B cell (primary cell): Measurements from ENCODE around the gene NPRL2. TPM values are rescaled to one million over a fixed set of nuclear protein-coding genes. Genes with fewer than 3 reads are reported as not detected.
A peak's percentile ranks its signal among the peaks of the same experiment; 100 is the strongest.

Source experiments
- ATAC-seq: fragments of 200-7000 bp; cut with Tn5 transposase; one replicate; pipeline ENCODE4 v1.10.0; 2021; ENCODE audit warnings: low read depth, mild to moderate bottlenecking, moderate number of reproducible peaks, moderate library complexity
- CTCF ChIA-PET: fragments of 350-600 bp; sonication (Branson Sonifier 250); formaldehyde crosslinking; loops from one replicate; lab custom pipeline; 2021; ENCODE audit warnings: antibody characterized with exemption, inconsistent platforms; lab: Charles Lee
- POLR2A ChIA-PET: fragments of 350-600 bp; sonication (Branson Sonifier 250); formaldehyde crosslinking; loops from one replicate; lab custom pipeline; 2021; ENCODE audit warnings: antibody characterized with exemption; lab: Charles Lee
- DNase-seq: peaks from one replicate; pipeline ENCODE4 v3.0.0; 2013
- H2AFZ ChIP-seq: 2 replicates; pipeline ENCODE4 v1.6.1; 2012; ENCODE audit warnings: mild to moderate bottlenecking, low read depth, low read length; ENCODE audit not compliant: insufficient read depth, poor library complexity, severe bottlenecking
- H3K27ac ChIP-seq, 2 donors: 1 replicate in 1 of 2; 2 replicates in 1 of 2; pipeline ENCODE4 v1.5.1; 2012 to 2013; ENCODE audit warnings: low read length in 2 of 2, mild to moderate bottlenecking in 2 of 2, moderate library complexity in 1 of 2
- H3K27me3 ChIP-seq, 4 experiments: fragments of 200-600 bp in 1 of 4; sonication (generic) in 1 of 4; replicated peaks in 1 of 4; 1 replicate in 2 of 4; 2 replicates in 2 of 4; pipeline versions ENCODE4 v1.6.1 to v1.7.0; 2013 to 2016; ENCODE audit warnings: low read length in 3 of 4, mild to moderate bottlenecking in 2 of 4, mixed read lengths in 1 of 4, moderate library complexity in 1 of 4; ENCODE audit not compliant: insufficient read depth in 4 of 4, control insufficient read depth in 3 of 4; ENCODE audit errors: control extremely low read depth in 1 of 4
- H3K36me3 ChIP-seq, 2 experiments: replicated peaks in 1 of 2; 1 replicate in 1 of 2; 2 replicates in 1 of 2; pipeline versions ENCODE4 v1.6.1 to v1.7.1; 2013; ENCODE audit warnings: low read length in 1 of 2; ENCODE audit not compliant: insufficient read depth in 2 of 2, control insufficient read depth in 1 of 2; ENCODE audit errors: control extremely low read depth in 1 of 2, extremely low read depth in 1 of 2
- H3K4me1 ChIP-seq, 2 donors: fragments of 200-600 bp in 1 of 2; sonication (generic) in 1 of 2; 1 replicate in 1 of 2; 2 replicates in 1 of 2; pipeline versions ENCODE4 v1.5.1 to v1.6.1; 2013 to 2017; ENCODE audit warnings: low read length in 2 of 2; ENCODE audit not compliant: control insufficient read depth in 2 of 2, insufficient read depth in 2 of 2
- H3K4me2 ChIP-seq: replicated peaks from 2 replicates; pipeline ENCODE3; 2012; ENCODE audit warnings: mild to moderate bottlenecking, low read depth, low read length; ENCODE audit not compliant: poor library complexity, severe bottlenecking
- H3K4me3 ChIP-seq, 5 experiments: fragments of 200-600 bp in 1 of 5; sonication (generic) in 1 of 5; 1 replicate in 3 of 5; 2 replicates in 2 of 5; pipeline versions ENCODE4 v1.5.1 to v1.7.0; 2011 to 2016; ENCODE audit warnings: low read length in 4 of 5, mild to moderate bottlenecking in 4 of 5, low read depth in 2 of 5, control low read depth in 1 of 5, moderate library complexity in 1 of 5; ENCODE audit not compliant: insufficient read depth in 1 of 5; ENCODE audit errors: control extremely low read depth in 1 of 5, extremely low read depth in 1 of 5
- H3K79me2 ChIP-seq: fragments of 200-600 bp; sonication (generic); one replicate; pipeline ENCODE4 v1.6.0; 2016; ENCODE audit warnings: low read length; ENCODE audit not compliant: control insufficient read depth, insufficient read depth
- H3K9ac ChIP-seq: fragments of 200-600 bp; sonication (generic); 2 replicates; pipeline ENCODE4 v1.6.1; 2017; ENCODE audit warnings: mild to moderate bottlenecking, low read length, moderate library complexity
- H3K9me3 ChIP-seq, 3 donors: one replicate each; pipeline versions ENCODE4 v1.6.1 to v1.7.1; 2013; ENCODE audit warnings: low read length in 2 of 3; ENCODE audit not compliant: control insufficient read depth in 2 of 3, insufficient read depth in 1 of 3; ENCODE audit errors: control extremely low read depth in 1 of 3
- H4K20me1 ChIP-seq: 2 replicates; pipeline ENCODE4 v1.6.0; 2012; ENCODE audit warnings: mild to moderate bottlenecking, low read length; ENCODE audit not compliant: insufficient read depth, control insufficient read depth, poor library complexity, severe bottlenecking
- H3K27ac Mint-ChIP-seq: one replicate; pipeline ENCODE4 v1.8.0; 2021; ENCODE audit warnings: mixed read lengths
- H3K27me3 Mint-ChIP-seq: one replicate; pipeline ENCODE4 v1.8.0; 2021; ENCODE audit warnings: mixed read lengths
- H3K4me1 Mint-ChIP-seq: one replicate; pipeline ENCODE4 v1.8.0; 2021; ENCODE audit warnings: mixed read lengths
- H3K4me3 Mint-ChIP-seq: one replicate; pipeline ENCODE4 v1.8.0; 2021; ENCODE audit warnings: mixed read lengths
- H3K9me3 Mint-ChIP-seq: one replicate; pipeline ENCODE4 v1.8.0; 2022; ENCODE audit warnings: mixed read lengths; ENCODE audit not compliant: insufficient read depth
- CTCF ChIP-seq: fragments of 200-600 bp; IDR thresholded peaks from one replicate; pipeline ENCODE4 v1.8.0; 2022; ENCODE audit warnings: antibody characterized with exemption, mild to moderate bottlenecking
- EZH2 ChIP-seq: IDR thresholded peaks from 2 replicates; pipeline ENCODE4 v1.6.1; 2012; ENCODE audit warnings: borderline replicate concordance, low read depth, mild to moderate bottlenecking, moderate library complexity, low read length; ENCODE audit not compliant: insufficient read depth, poor library complexity, severe bottlenecking
- WGBS: methylation state at CpG from one replicate; pipeline ENCODE4 v1.1.5; 2013; ENCODE audit warnings: missing lambda C conversion rate; ENCODE audit not compliant: insufficient coverage; 5-methylcytosine and 5-hydroxymethylcytosine counted together
- intact Hi-C: fragments of 100-400 bp; cut with micrococcal nuclease; formaldehyde crosslinking; loops from one replicate; pipeline ENCODE4 v1.10.0; 2022
- polyA plus RNA-seq: library from polyadenylated mRNA; depleted of rRNA; stranded (reverse); fragments of >200 nt; gene quantifications from 2 replicates; pipeline ENCODE4 v1.2.3, GENCODE V29; 2012
- total RNA-seq, 2 donors: library from RNA; stranded (reverse); fragments of 120-200 nt in 1 of 2; gene quantifications; 1 replicate in 1 of 2; 2 replicates in 1 of 2; pipeline versions ENCODE4 v1.2.3 to v1.2.4, GENCODE V29; 2013 to 2022

Gene NPRL2
- total and polyA plus RNA-seq, 2 donors (not counting 1 experiment from before 2014, with no cell fraction given) = 31.3 to 64.6 TPM

DNA sequence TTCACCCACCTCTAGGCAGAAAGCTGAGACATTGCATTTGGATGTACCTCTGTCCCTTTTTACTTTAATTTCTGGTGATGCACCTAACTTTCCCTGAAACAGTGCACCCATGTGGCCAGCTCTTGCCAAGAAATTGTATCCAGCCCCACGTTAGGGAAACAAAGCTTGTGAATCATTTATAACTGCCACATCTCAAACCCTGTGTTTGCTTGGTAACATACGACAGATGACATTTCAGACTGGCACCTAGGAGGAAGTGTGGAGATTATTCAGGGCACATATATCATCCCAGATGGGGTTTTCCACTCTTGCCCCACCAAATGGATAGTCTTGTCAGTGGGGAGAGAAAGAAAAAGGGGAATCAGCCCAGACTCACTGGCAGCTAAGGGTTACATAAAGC lies 2.2 kb upstream of the NPRL2 start:
- Histone ChIP-seq H3K4me3 (no peak overlapping the region), H3K4me2 (no peak overlapping the region), H4K20me1 (peaks cover 79% of the 10 kb centered on the region), H3K27me3 (no peaks in the 10 kb centered on the region), H3K9ac (no peak overlapping the region), H3K4me1 (peaks cover 38 to 46% of the 10 kb centered on the region in 2 donors), H2AFZ (no peak overlapping the region), H3K9me3 (no peaks in the 10 kb centered on the region), H3K27ac (no peak overlapping the region), H3K79me2 (peaks cover 77% of the 10 kb centered on the region), H3K36me3 (peaks cover 5 to 61% of the 10 kb centered on the region in 2 experiments)
- POLR2A ChIA-PET = interaction anchor here (0.7 to 7.4 kb wide), 4 partner anchors 13 to 214 kb away, joined by 4 to 96 read pairs (median 10); partner anchors contain the start of genes C3orf18 and RASSF1
- no peak for ATAC-seq
- H3K4me1 Mint-ChIP-seq = peaks cover 57% of the 10 kb centered on the region
- H3K27ac Mint-ChIP-seq = no peak overlapping the region
- WGBS = no CpG with 5 or more reads among the region's 2 CpGs
- no peaks in the 10 kb centered on the region for H3K27me3 Mint-ChIP-seq
- peak overlapping the region; percentile 12 for H3K4me3 Mint-ChIP-seq
- TF ChIP-seq EZH2 = no peak
- TF ChIP-seq CTCF = no peak
- intact Hi-C loops = no loop called here
- no peak for DNase-seq
- CTCF ChIA-PET = interaction anchor here (0.7 to 2.3 kb wide), 5 partner anchors 12 to 190 kb away, joined by 3 to 10 read pairs (median 5); partner anchors contain the start of gene IFRD2
- H3K9me3 Mint-ChIP-seq = no peaks in the 10 kb centered on the region

- Histone ChIP-seq H3K4me3 (peak overlapping the region; percentile 71 to 98 (median 91)), H4K20me1 (peaks cover 68% of the 10 kb centered on the region), H3K4me1 (peaks cover 23 to 41% of the 10 kb centered on the region in 2 donors), H3K9me3 (no peaks in the 10 kb centered on the region), H3K36me3 (peaks cover 5 to 58% of the 10 kb centered on the region in 2 experiments), H3K4me2 (peak overlapping the region; percentile 99), H3K9ac (peak overlapping the region; percentile 99), H3K27ac (peak overlapping the region; percentile 85 to 93), H3K79me2 (peaks cover 73% of the 10 kb centered on the region), H2AFZ (peak overlapping the region; percentile 94), H3K27me3 (no peaks in the 10 kb centered on the region)
- Mint-ChIP-seq H3K27ac (peak overlapping the region; percentile 100), H3K9me3 (no peaks in the 10 kb centered on the region), H3K4me3 (peak overlapping the region; percentile 99), H3K4me1 (peaks cover 51% of the 10 kb centered on the region), H3K27me3 (no peaks in the 10 kb centered on the region)
- POLR2A ChIA-PET = interaction anchor here (0.6 to 7.4 kb wide), 9 partner anchors 8 to 997 kb away, joined by 4 to 96 read pairs (median 9); partner anchors contain the start of genes C3orf18, HEMK1, HYAL3 and NAA80
- intact Hi-C loops = loop anchor here (1.0 to 2.0 kb wide), 4 partner anchors 8 to 59 kb away; partner anchors contain the start of genes IFRD2 and TMEM115
- TF ChIP-seq CTCF (no peak), EZH2 (no peak)
- CTCF ChIA-PET = interaction anchor here (1.0 to 5.3 kb wide), 10 partner anchors 10 to 264 kb away, joined by 3 to 104 read pairs (median 8); partner anchors contain the start of genes HYAL3, NAA80, RASSF1 and TUSC2
- no peak for ATAC-seq
- DNase-seq = no peak
- 84% methylated on average over 11 of the region's 11 CpGs for WGBS
These were observed 735 bp upstream of the NPRL2 start for GRCh38 chr3:50351323-50351697.
